Body of pancreas (tissue), 4 donors: Measurements from ENCODE around the gene ZNF200. TPM values are rescaled to one million over a fixed set of nuclear protein-coding genes. Genes with fewer than 3 reads are reported as not detected.

Experiments used
- ATAC-seq: fragments of 150-250 bp; one replicate; pipeline ENCODE4 v1.9.1; 2016
- DNase-seq, 4 donors: peaks; one replicate each; pipeline ENCODE4 v3.0.0-alpha.2; 2019
- H3K27ac ChIP-seq, 4 donors: fragments of 200-600 bp; sonication (generic); 1 replicate in 3 of 4; 2 replicates in 1 of 4; pipeline versions ENCODE4 v1.5.1 to v1.6.1; 2016 to 2019; ENCODE audit warnings: mild to moderate bottlenecking in 1 of 4, mixed read lengths in 1 of 4, moderate library complexity in 1 of 4
- H3K27me3 ChIP-seq, 2 donors: fragments of 200-600 bp; sonication (generic); one replicate each; pipeline ENCODE4 v1.6.0; 2016; ENCODE audit warnings: mild to moderate bottlenecking in 1 of 2
- H3K36me3 ChIP-seq, 2 donors: fragments of 200-600 bp; sonication (generic); replicated peaks in 1 of 2; 2 replicates each; pipeline ENCODE4 v1.5.1; 2016; ENCODE audit warnings: low read depth in 2 of 2; ENCODE audit not compliant: insufficient read depth in 1 of 2
- H3K4me1 ChIP-seq: fragments of 200-600 bp; sonication (generic); one replicate; pipeline ENCODE4 v1.6.0; 2016
- H3K4me3 ChIP-seq, 2 donors: fragments of 200-600 bp; sonication (generic); 1 replicate in 1 of 2; 2 replicates in 1 of 2; pipeline ENCODE4 v1.5.1; 2016 to 2019
- H3K9me3 ChIP-seq, 3 donors: fragments of 200-600 bp; sonication (generic); 1 replicate in 2 of 3; 2 replicates in 1 of 3; pipeline ENCODE4 v1.5.1; 2016
- CTCF ChIP-seq, 7 experiments: fragments of 450-650 bp in 4 of 7; fragments of 200-600 bp in 3 of 7; sonication (generic) in 3 of 7; IDR thresholded peaks; one replicate each; pipeline ENCODE4 v1.5.1; 2016 to 2019; ENCODE audit warnings: antibody characterized with exemption in 7 of 7
- POLR2A ChIP-seq, 3 donors: fragments of 450-650 bp; IDR thresholded peaks; one replicate each; pipeline ENCODE4 v1.6.1; 2016; ENCODE audit warnings: antibody characterized with exemption in 3 of 3, mild to moderate bottlenecking in 2 of 3
- WGBS, 2 donors: methylation state at CpG; one replicate each; pipeline ENCODE4 v1.1.5; 2017; 5-methylcytosine and 5-hydroxymethylcytosine counted together
- intact Hi-C: fragments of 100-400 bp; cut with DNase I; formaldehyde crosslinking; loops from one replicate; pipeline ENCODE4 v1.15.1; 2023
- total RNA-seq, 2 donors: library from RNA; depleted of rRNA; stranded (reverse); fragments of >200 nt; gene quantifications; one replicate each; pipeline ENCODE4 v1.1.0, GENCODE V29; 2016

ZNF200 gene
- total RNA-seq, 2 donors from 2014 or later = 2.0 to 7.0 TPM

GRCh38 chr16:3195975-3196374 is 39.0 kb downstream of the ZNF200 start:
- no peak overlapping the region for H3K4me3 ChIP-seq
- H3K27me3 ChIP-seq = peaks cover 0 to 24% of the 10 kb centered on the region in 2 donors
- H3K27ac ChIP-seq = no peak overlapping the region
- no peaks in the 10 kb centered on the region for H3K9me3 ChIP-seq
- DNase-seq (no peak), ATAC-seq (no peak)
- H3K4me1 ChIP-seq = no peaks in the 10 kb centered on the region
- 53 to 59% methylated on average over 10 of the region's 10 CpGs for WGBS, 2 donors
- TF ChIP-seq POLR2A (IDR thresholded peaks at IDR 0.05) (no peak), CTCF (IDR thresholded peaks at IDR 0.05) (no peak)
- no peaks in the 10 kb centered on the region for H3K36me3 ChIP-seq
- intact Hi-C loops = no loop called here

GRCh38 chr16:3194792-3195191 is 40.2 kb downstream of the ZNF200 start:
- Histone ChIP-seq H3K4me1 (no peaks in the 10 kb centered on the region), H3K27ac (no peak overlapping the region), H3K9me3 (no peaks in the 10 kb centered on the region), H3K27me3 (peaks cover 0 to 33% of the 10 kb centered on the region in 2 donors), H3K36me3 (no peaks in the 10 kb centered on the region), H3K4me3 (no peak overlapping the region)
- no peak for DNase-seq
- no peak for ATAC-seq
- intact Hi-C loops = no loop called here
- WGBS, 2 donors = 71 to 84% methylated on average over 12 to 20 of the region's 20 CpGs
- no peak for TF ChIP-seq POLR2A (IDR thresholded peaks at IDR 0.05)
- TF ChIP-seq CTCF (IDR thresholded peaks at IDR 0.05) = no peak

- 59 to 70% methylated on average over 28 to 49 of the region's 49 CpGs for WGBS, 2 donors
- DNase-seq (no peak), ATAC-seq (no peak)
- intact Hi-C loops = no loop called here
- Histone ChIP-seq H3K36me3 (no peaks in the 10 kb centered on the region), H3K4me3 (no peak overlapping the region), H3K27ac (no peak overlapping the region), H3K27me3 (peaks cover 3 to 46% of the 10 kb centered on the region in 2 donors), H3K9me3 (no peaks in the 10 kb centered on the region), H3K4me1 (peaks cover 11% of the 10 kb centered on the region)
- TF ChIP-seq CTCF (IDR thresholded peaks at IDR 0.05) = no peak
- TF ChIP-seq POLR2A (IDR thresholded peaks at IDR 0.05) = no peak
These were observed 41.4 kb downstream of the ZNF200 start for GRCh38 chr16:3193221-3194212.

- no peaks in the 10 kb centered on the region for H3K36me3 ChIP-seq
- intact Hi-C loops = no loop called here
- no peaks in the 10 kb centered on the region for H3K9me3 ChIP-seq
- peaks cover 4 to 53% of the 10 kb centered on the region in 2 donors for H3K27me3 ChIP-seq
- H3K27ac ChIP-seq = no peak overlapping the region
- DNase-seq = no peak
- 39 to 46% methylated on average over 27 to 35 of the region's 36 CpGs for WGBS, 2 donors
- ATAC-seq = no peak
- no peak overlapping the region for H3K4me3 ChIP-seq
- H3K4me1 ChIP-seq = peaks cover 17% of the 10 kb centered on the region
- no peak for TF ChIP-seq CTCF (IDR thresholded peaks at IDR 0.05)
- no peak for TF ChIP-seq POLR2A (IDR thresholded peaks at IDR 0.05)
These were observed 42.4 kb downstream of the ZNF200 start for GRCh38 chr16:3192476-3193019.
